HL-60/S4 treated with retinoic acid at 250 ng/mL for 4 days and 3 days (cell line): ENCODE results near the gene KRTAP26-1.

Experiments
- in situ Hi-C: fragments of 300-500 bp; cut with MboI; formaldehyde crosslinking; loops from 2 replicates; pipeline ENCODE4 v1.7.0; 2022; ENCODE audit warnings: low sequenced_read_pairs

Gene KRTAP26-1

GRCh38 chr21:30271611-30272010 is 48.5 kb downstream of the KRTAP26-1 start:
- in situ Hi-C loops = no loop called here

- in situ Hi-C loops = no loop called here
Measured at GRCh38 chr21:30271156-30271555, 49.0 kb downstream of the KRTAP26-1 start.

GRCh38 chr21:30269803-30270530 is 50.1 kb downstream of the KRTAP26-1 start:
- in situ Hi-C loops = no loop called here
